Gastrocnemius medialis (tissue), 4 donors: ENCODE measurements around the gene C12orf75. TPM values are rescaled to one million over a fixed set of nuclear protein-coding genes. Genes with fewer than 3 reads are reported as not detected.
A peak's percentile ranks its signal among the peaks of the same experiment; 100 is the strongest.

ENCODE experiments used
- ATAC-seq, 2 donors: fragments of 150-250 bp; one replicate each; pipeline ENCODE4 v1.9.1; 2016
- DNase-seq, 2 donors: peaks; one replicate each; pipeline ENCODE4 v3.0.0-alpha.2; 2019
- H3K27ac ChIP-seq, 4 donors: fragments of 200-600 bp; sonication (generic); 1 replicate in 1 of 4; 2 replicates in 3 of 4; pipeline ENCODE4 v1.5.1; 2016 to 2018; ENCODE audit warnings: mild to moderate bottlenecking in 2 of 4, moderate library complexity in 1 of 4
- H3K27me3 ChIP-seq, 3 donors: fragments of 200-600 bp; sonication (generic) in 2 of 3; 1 replicate in 1 of 3; 2 replicates in 2 of 3; pipeline versions ENCODE4 v1.5.1 to v1.6.0; 2016 to 2019; ENCODE audit warnings: mild to moderate bottlenecking in 1 of 3, moderate library complexity in 1 of 3
- H3K36me3 ChIP-seq, 2 donors: fragments of 200-600 bp; sonication (generic) in 1 of 2; one replicate each; pipeline ENCODE4 v1.5.1; 2017 to 2018
- H3K4me1 ChIP-seq, 2 donors: fragments of 200-600 bp; sonication (generic) in 1 of 2; one replicate each; pipeline ENCODE4 v1.5.1; 2016 to 2017; ENCODE audit warnings: mild to moderate bottlenecking in 2 of 2
- H3K4me3 ChIP-seq, 4 donors: fragments of 200-600 bp; sonication (generic) in 3 of 4; 1 replicate in 1 of 4; 2 replicates in 3 of 4; pipeline ENCODE4 v1.5.1; 2016 to 2019; ENCODE audit warnings: mild to moderate bottlenecking in 2 of 4
- H3K9me3 ChIP-seq, 3 donors: fragments of 200-600 bp; sonication (generic) in 2 of 3; 1 replicate in 1 of 3; 2 replicates in 2 of 3; pipeline ENCODE4 v1.5.1; 2016 to 2019
- CTCF ChIP-seq, 5 experiments: fragments of 450-650 bp in 3 of 5; fragments of 200-600 bp in 2 of 5; sonication (generic) in 2 of 5; IDR thresholded peaks in 4 of 5; conservative IDR thresholded peaks in 1 of 5; 1 replicate in 4 of 5; 2 replicates in 1 of 5; pipeline ENCODE4 v1.5.1; 2016 to 2019; ENCODE audit warnings: antibody characterized with exemption in 5 of 5, mild to moderate bottlenecking in 3 of 5, moderate library complexity in 3 of 5
- POLR2A ChIP-seq, 2 donors: fragments of 450-650 bp; IDR thresholded peaks; one replicate each; pipeline ENCODE4 v1.6.1; 2017; ENCODE audit warnings: antibody characterized with exemption in 2 of 2, mild to moderate bottlenecking in 2 of 2, moderate library complexity in 2 of 2
- in situ Hi-C, 4 donors: fragments of 200-750 bp; cut with MboI; loops; one replicate each; pipeline versions ENCODE4 v1.15.0 to v1.8.0; 2017; ENCODE audit warnings: low sequenced_read_pairs in 4 of 4
- intact Hi-C: fragments of 100-400 bp; cut with DNase I; formaldehyde crosslinking; loops from one replicate; pipeline ENCODE4 v1.15.1; 2023; ENCODE audit warnings: low total_unique reads
- total RNA-seq, 4 donors: library from RNA; depleted of rRNA; stranded (reverse); fragments of >200 nt; gene quantifications; one replicate each; pipeline versions ENCODE4 v1.1.0 to v1.2.3, GENCODE V29; 2016

Gene C12orf75
- total RNA-seq, 4 donors from 2014 or later = 4.3 to 73.0 (median 17.3) TPM

- Histone ChIP-seq H3K36me3 (no peaks in the 10 kb centered on the region), H3K4me3 (no peak overlapping the region), H3K4me1 (peaks cover 4 to 17% of the 10 kb centered on the region in 2 donors), H3K27ac (no peak overlapping the region), H3K27me3 (no peaks in the 10 kb centered on the region), H3K9me3 (no peaks in the 10 kb centered on the region)
- intact Hi-C loops = no loop called here
- ATAC-seq = no peak
- in situ Hi-C loops = no loop called here
- TF ChIP-seq POLR2A (IDR thresholded peaks at IDR 0.05) = no peak
- no peak for DNase-seq
Measured at GRCh38 chr12:105317942-105318621, 12.4 kb upstream of the C12orf75 start.

GRCh38 chr12:105318651-105319483 lies 11.6 kb upstream of the C12orf75 start:
- Histone ChIP-seq H3K27me3 (no peaks in the 10 kb centered on the region), H3K4me3 (no peak overlapping the region), H3K9me3 (no peaks in the 10 kb centered on the region), H3K36me3 (no peaks in the 10 kb centered on the region), H3K27ac (no peak overlapping the region), H3K4me1 (peaks cover 4 to 17% of the 10 kb centered on the region in 2 donors)
- in situ Hi-C loops = no loop called here
- ATAC-seq (no peak), DNase-seq (no peak)
- TF ChIP-seq CTCF (IDR thresholded peaks at IDR 0.05 in 4 of 5, conservative IDR thresholded peaks at IDR 0.05 in 1 of 5) (no peak), POLR2A (IDR thresholded peaks at IDR 0.05) (no peak)
- intact Hi-C loops = no loop called here

- intact Hi-C loops (loop anchor here (5.0 kb wide), 2 partner anchors 42 to 63 kb away; no protein-coding TSS in a partner anchor), in situ Hi-C loops (no loop called here)
- Histone ChIP-seq H3K9me3 (no peaks in the 10 kb centered on the region), H3K27ac (no peak overlapping the region), H3K4me1 (peaks cover 4 to 17% of the 10 kb centered on the region in 2 donors), H3K4me3 (no peak overlapping the region), H3K36me3 (no peaks in the 10 kb centered on the region), H3K27me3 (no peaks in the 10 kb centered on the region)
- DNase-seq (no peak), ATAC-seq (no peak)
- no peak for TF ChIP-seq POLR2A (IDR thresholded peaks at IDR 0.05)
- TF ChIP-seq CTCF (IDR thresholded peaks at IDR 0.05 in 4 of 5, conservative IDR thresholded peaks at IDR 0.05 in 1 of 5) = no peak
Measured at GRCh38 chr12:105319691-105320209, 10.7 kb upstream of the C12orf75 start.

- TF ChIP-seq POLR2A (IDR thresholded peaks at IDR 0.05) (no peak), CTCF (IDR thresholded peaks at IDR 0.05 in 4 of 5, conservative IDR thresholded peaks at IDR 0.05 in 1 of 5) (no peak)
- in situ Hi-C loops = no loop called here
- Histone ChIP-seq H3K27ac (no peak overlapping the region), H3K9me3 (no peaks in the 10 kb centered on the region), H3K27me3 (no peaks in the 10 kb centered on the region), H3K36me3 (no peaks in the 10 kb centered on the region), H3K4me1 (peaks cover 4 to 17% of the 10 kb centered on the region in 2 donors), H3K4me3 (no peak overlapping the region)
- no peak for ATAC-seq
- DNase-seq = no peak
- intact Hi-C loops = loop anchor here (5.0 kb wide), 2 partner anchors 44 to 61 kb away; no protein-coding TSS in a partner anchor
Measured at GRCh38 chr12:105321125-105321524, 9.4 kb upstream of the C12orf75 start.

- in situ Hi-C loops = no loop called here
- H3K27ac ChIP-seq = peak overlapping the region in 3 of 4 donors; percentile 35 to 61 (median 46)
- H3K27me3 ChIP-seq = no peaks in the 10 kb centered on the region
- no peaks in the 10 kb centered on the region for H3K36me3 ChIP-seq
- DNase-seq = peak; percentile 52 to 70
- ATAC-seq = peak; percentile 94 to 98
- H3K9me3 ChIP-seq = no peaks in the 10 kb centered on the region
- no peak overlapping the region for H3K4me3 ChIP-seq
- H3K4me1 ChIP-seq = peaks cover 4 to 17% of the 10 kb centered on the region in 2 donors
- intact Hi-C loops = loop anchor here (5.0 kb wide), 2 partner anchors 45 to 60 kb away; no protein-coding TSS in a partner anchor
- TF ChIP-seq POLR2A (IDR thresholded peaks at IDR 0.05) (no peak), CTCF (IDR thresholded peaks at IDR 0.05 in 4 of 5, conservative IDR thresholded peaks at IDR 0.05 in 1 of 5) (no peak)
Measured at GRCh38 chr12:105322070-105322469, 8.4 kb upstream of the C12orf75 start.
